ENCODE results near the gene CTNNB1. TPM values are rescaled to one million over a fixed set of nuclear protein-coding genes. Genes with fewer than 3 reads are reported as not detected.

Gene CTNNB1
- total and polyA plus RNA-seq, 2 of the 8 experiments (the other 6 are each of a cell fraction or from before 2014, with no cell fraction given): 356 to 579 TPM

- Histone ChIP-seq H3K4ac (replicated peaks; ENCODE audit: insufficient read length, low read depth, low read length) (no peak overlapping the region), H4K8ac (ENCODE audit: extremely low read depth, insufficient read depth, low read length) (no peak overlapping the region), H3K4me3 (ENCODE audit: extremely low read depth in 1 of 4, insufficient read depth in 2 of 4, low read depth in 3 of 4, low read length in 4 of 4) (no peak overlapping the region), H4K91ac (replicated peaks; ENCODE audit: insufficient read length, low read length) (no peak overlapping the region), H3K4me1 (replicated peaks in 1 of 4; ENCODE audit: control insufficient read depth in 3 of 4, insufficient read depth in 4 of 4, low read length in 3 of 4) (peaks cover 0 to 7% (median 0%) of the 10 kb centered on the region in 4 experiments; a peak in 2 of 7 replicates), H3K36me3 (ENCODE audit: control insufficient read depth in 2 of 4, insufficient read depth in 4 of 4, low read length in 3 of 4) (no peaks in the 10 kb centered on the region), H3K4me2 (ENCODE audit: insufficient read depth in 1 of 2, low read depth in 2 of 2, low read length in 2 of 2) (no peak overlapping the region), H3K79me2 (ENCODE audit: control insufficient read depth in 1 of 2, insufficient read depth in 2 of 2, low read length in 2 of 2) (no peaks in the 10 kb centered on the region), H2BK20ac (ENCODE audit: low read length) (no peak overlapping the region), H4K5ac (ENCODE audit: insufficient read length, low read depth, low read length) (no peak overlapping the region), H3K14ac (ENCODE audit: insufficient read length) (no peak overlapping the region), H3K79me1 (ENCODE audit: low read depth, low read length) (no peaks in the 10 kb centered on the region), H3K9ac (replicated peaks in 1 of 4; ENCODE audit: extremely low read depth in 1 of 4, low read depth in 3 of 4, low read length in 3 of 4) (no peak overlapping the region; a peak in 1 of 7 replicates), H2AFZ (ENCODE audit: low read length) (no peak overlapping the region), H2BK12ac (ENCODE audit: low read depth, low read length) (no peak overlapping the region), H3K56ac (replicated peaks; ENCODE audit: insufficient read length, low read depth, low read length) (no peak overlapping the region), H3K27me3 (replicated peaks in 1 of 4; ENCODE audit: control insufficient read depth in 3 of 4, extremely low read depth in 1 of 4, insufficient read depth in 3 of 4, low read length in 3 of 4) (no peaks in the 10 kb centered on the region), H2BK5ac (ENCODE audit: low read depth, low read length) (no peak overlapping the region), H4K20me1 (replicated peaks in 1 of 2; ENCODE audit: control insufficient read depth in 1 of 2, insufficient read depth in 2 of 2, low read length in 2 of 2) (peaks cover 0 to 2% of the 10 kb centered on the region in 2 experiments), H3K9me3 (ENCODE audit: insufficient read depth in 2 of 2, low read depth in 1 of 2, low read length in 1 of 2) (no peaks in the 10 kb centered on the region), H2BK120ac (replicated peaks; ENCODE audit: low read depth, low read length) (no peak overlapping the region), H3K23ac (ENCODE audit: insufficient read length) (no peak overlapping the region), H2BK15ac (ENCODE audit: low read length) (no peak overlapping the region), H3K18ac (ENCODE audit: extremely low read depth, low read length) (no peak overlapping the region), H3K27ac (ENCODE audit: low read depth, low read length) (no peak overlapping the region), H2AK5ac (ENCODE audit: low read depth, low read length) (no peak overlapping the region), H3K23me2 (ENCODE audit: low read depth, low read length) (no peaks in the 10 kb centered on the region)
- ChIA-PET CTCF (ENCODE audit: partially characterized antibody) (interaction anchor here (0.6 kb wide), 1 partner anchor 324 kb away, joined by 3 read pairs; no protein-coding TSS in a partner anchor), POLR2A (ENCODE audit: partially characterized antibody) (interaction anchor here (2.4 kb wide), 1 partner anchor 23 kb away, joined by 10 read pairs; the partner anchor contains the start of gene CTNNB1)
- WGBS, 2 experiments (ENCODE audit: extremely low coverage in 1 of 2, insufficient coverage in 1 of 2, insufficient read length in 1 of 2, insufficient replicate concordance in 2 of 2, low coverage in 1 of 2, low lambda C conversion rate in 2 of 2, missing lambda C conversion rate in 1 of 2): 93% methylated on average over 3 of the region's 3 CpGs; no CpG with 5 or more reads in 1 of the 2 experiments
- no peak for DNase-seq (ENCODE audit: low read depth in 1 of 2, low spot score in 2 of 2)
- no peak for FAIRE-seq
- TF ChIP-seq KDM5A (IDR thresholded peaks at IDR 0.05; ENCODE audit: low read length): no peak
- no peak for TF ChIP-seq ATF2 (IDR thresholded peaks at IDR 0.05; ENCODE audit: low read length)
- TF ChIP-seq SIN3A (conservative IDR thresholded peaks at IDR 0.05 in 1 of 2, IDR thresholded peaks at IDR 0.05 in 1 of 2; ENCODE audit: low read depth in 1 of 2, low read length in 2 of 2): no peak
- TF ChIP-seq CTCF (IDR thresholded peaks at IDR 0.05; ENCODE audit: control extremely low read depth in 1 of 3, insufficient read depth in 1 of 3, low read depth in 1 of 3, low read length in 3 of 3): no peak
- no peak for TF ChIP-seq KDM1A (IDR thresholded peaks at IDR 0.05; ENCODE audit: borderline replicate concordance, low read length)
- no peak for TF ChIP-seq HDAC2 (IDR thresholded peaks at IDR 0.05; ENCODE audit: borderline replicate concordance in 1 of 2, low read depth in 2 of 2, low read length in 2 of 2)
- TF ChIP-seq TCF12 (IDR thresholded peaks at IDR 0.05; ENCODE audit: low read depth, low read length): no peak
- TF ChIP-seq MAX (IDR thresholded peaks at IDR 0.05): no peak
Observed at GRCh38 chr3:41176596-41176995, 22.7 kb upstream of the CTNNB1 start.

Data from H1 (cell line).